ENCODE data around the gene ACSM2B.

ACSM2B gene

DNA sequence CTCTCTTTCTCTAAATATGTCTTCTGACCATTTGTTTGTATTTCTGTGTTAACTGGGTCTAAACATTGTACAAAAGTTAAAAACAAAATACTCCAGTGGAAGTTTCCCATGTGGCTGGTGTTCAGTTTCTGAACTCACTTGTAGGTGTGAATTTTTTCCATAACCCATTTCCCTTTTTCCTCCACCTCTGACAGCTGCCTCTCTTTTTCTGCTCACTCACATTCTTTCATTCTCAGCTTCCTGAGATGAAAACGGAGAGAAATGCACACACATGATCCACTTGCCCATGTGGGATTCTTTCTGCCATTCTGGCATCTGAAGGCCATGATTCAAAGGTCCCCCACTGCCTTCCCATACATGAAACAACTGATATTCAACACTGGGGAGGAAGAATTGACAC, 41.1 kb upstream of the ACSM2B start:
- DNase-seq (ENCODE audit: low spot score), result no peak
- ChIA-PET CTCF (interaction anchor here (0.6 kb wide), 1 partner anchor 12 kb away, joined by 3 read pairs; no protein-coding TSS in a partner anchor), POLR2A (ENCODE audit: low non-redundant PET) (no interaction called here)
- TF ChIP-seq, protein P1, sequence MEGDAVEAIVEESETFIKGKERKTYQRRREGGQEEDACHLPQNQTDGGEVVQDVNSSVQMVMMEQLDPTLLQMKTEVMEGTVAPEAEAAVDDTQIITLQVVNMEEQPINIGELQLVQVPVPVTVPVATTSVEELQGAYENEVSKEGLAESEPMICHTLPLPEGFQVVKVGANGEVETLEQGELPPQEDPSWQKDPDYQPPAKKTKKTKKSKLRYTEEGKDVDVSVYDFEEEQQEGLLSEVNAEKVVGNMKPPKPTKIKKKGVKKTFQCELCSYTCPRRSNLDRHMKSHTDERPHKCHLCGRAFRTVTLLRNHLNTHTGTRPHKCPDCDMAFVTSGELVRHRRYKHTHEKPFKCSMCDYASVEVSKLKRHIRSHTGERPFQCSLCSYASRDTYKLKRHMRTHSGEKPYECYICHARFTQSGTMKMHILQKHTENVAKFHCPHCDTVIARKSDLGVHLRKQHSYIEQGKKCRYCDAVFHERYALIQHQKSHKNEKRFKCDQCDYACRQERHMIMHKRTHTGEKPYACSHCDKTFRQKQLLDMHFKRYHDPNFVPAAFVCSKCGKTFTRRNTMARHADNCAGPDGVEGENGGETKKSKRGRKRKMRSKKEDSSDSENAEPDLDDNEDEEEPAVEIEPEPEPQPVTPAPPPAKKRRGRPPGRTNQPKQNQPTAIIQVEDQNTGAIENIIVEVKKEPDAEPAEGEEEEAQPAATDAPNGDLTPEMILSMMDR (conservative IDR thresholded peaks at IDR 0.05; ENCODE audit: low read depth), result no peak
- H3K27ac ChIP-seq, result no peak overlapping the region

DNA sequence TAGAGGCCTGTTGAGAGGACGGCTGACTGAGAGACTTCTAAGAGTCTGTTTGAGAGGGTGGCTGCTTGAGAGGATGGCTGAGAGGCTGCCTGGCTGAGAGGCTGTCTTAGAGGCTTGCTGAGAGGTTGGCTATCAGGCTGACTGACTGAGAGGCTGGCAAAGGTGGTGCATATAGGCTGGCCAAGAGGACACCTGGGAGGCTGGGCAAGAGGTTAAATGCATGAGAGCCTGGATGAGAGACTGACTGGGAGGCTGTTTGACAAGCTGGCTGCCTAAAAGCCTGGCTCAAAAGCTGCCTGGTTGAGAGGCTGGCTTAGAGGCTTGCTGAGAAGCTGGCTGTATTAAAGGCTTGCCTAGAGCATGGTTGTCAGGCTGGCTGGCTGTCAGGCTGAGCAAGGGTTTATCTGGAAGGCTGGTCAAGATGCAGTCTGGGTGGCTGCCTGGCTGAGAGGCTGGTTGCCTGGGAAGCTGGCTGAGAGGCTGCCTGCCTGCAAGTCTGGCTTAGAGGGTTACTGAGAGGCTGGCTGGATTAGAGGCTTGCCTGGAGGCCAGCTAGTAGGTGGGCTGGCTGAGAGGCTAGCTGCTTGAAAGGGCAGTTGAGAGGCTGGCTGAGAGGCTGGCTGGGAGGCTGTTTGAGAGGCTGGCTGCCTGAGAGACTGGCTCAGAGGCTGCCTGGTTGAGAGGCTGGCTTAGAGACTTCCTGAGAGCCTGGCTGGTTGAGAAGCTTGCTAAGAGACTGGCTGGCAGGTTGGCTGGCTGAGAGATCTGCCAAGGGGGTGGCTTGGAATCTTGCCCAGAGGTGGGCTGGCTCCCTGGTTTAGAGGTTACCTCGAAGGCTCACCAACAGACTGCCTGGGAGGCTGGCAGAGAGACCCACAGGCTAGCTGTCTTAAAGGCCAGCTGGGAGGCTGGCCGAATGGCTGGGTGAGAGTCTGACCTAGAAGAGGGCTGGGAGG, 38.3 kb upstream of the ACSM2B start:
- no peak for DNase-seq (ENCODE audit: low spot score)
- CTCF ChIA-PET, result no interaction called here

DNA sequence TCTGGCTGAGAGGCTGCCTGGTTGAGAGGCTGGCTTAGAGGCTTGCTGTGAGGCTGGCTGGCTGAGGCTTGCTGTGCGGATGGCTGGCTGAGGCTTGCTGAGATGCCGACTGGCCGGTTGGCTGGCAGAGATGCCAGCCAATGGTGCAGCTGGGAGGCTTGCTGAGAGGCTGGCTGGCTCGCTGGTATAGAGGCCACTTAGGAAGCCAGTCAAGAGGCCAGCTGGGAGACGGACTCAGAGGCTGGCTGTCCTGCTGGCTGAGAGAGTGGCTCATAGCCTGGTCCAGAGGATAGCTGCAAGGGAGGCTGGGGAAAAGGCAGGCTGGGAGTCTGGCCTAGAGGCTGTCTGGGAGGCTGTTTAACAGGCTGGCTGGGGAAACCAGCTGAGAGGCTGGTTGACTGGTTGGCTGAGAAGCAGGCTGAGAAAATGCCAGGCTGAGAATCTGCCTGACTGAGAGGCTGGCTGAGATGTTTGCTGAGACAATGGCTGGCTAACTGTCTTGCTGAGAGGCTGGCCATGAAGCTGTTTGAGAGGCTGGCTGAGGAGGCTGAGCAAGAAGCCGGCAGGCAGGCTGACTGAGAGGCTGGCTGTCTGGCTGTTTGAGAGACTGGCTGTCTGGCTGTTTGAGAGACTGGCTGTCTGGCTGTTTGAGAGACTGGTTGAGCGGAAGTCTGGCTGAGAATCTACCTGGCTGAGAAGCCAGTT, 37.5 kb upstream of the ACSM2B start:
- no peak for DNase-seq (ENCODE audit: low spot score)
- POLR2A ChIA-PET (ENCODE audit: low non-redundant PET), result no interaction called here
- TF ChIP-seq, protein P1 (conservative IDR thresholded peaks at IDR 0.05; ENCODE audit: low read depth), result no peak
- CTCF ChIA-PET, result no interaction called here
- H3K27ac ChIP-seq, result no peak overlapping the region

More for the DNA sequence above, 38.3 kb upstream of the ACSM2B start:
- POLR2A ChIA-PET (ENCODE audit: low non-redundant PET), result no interaction called here
- H3K27ac ChIP-seq, result no peak overlapping the region
- TF ChIP-seq, protein P1 (conservative IDR thresholded peaks at IDR 0.05; ENCODE audit: low read depth), result no peak

DNA sequence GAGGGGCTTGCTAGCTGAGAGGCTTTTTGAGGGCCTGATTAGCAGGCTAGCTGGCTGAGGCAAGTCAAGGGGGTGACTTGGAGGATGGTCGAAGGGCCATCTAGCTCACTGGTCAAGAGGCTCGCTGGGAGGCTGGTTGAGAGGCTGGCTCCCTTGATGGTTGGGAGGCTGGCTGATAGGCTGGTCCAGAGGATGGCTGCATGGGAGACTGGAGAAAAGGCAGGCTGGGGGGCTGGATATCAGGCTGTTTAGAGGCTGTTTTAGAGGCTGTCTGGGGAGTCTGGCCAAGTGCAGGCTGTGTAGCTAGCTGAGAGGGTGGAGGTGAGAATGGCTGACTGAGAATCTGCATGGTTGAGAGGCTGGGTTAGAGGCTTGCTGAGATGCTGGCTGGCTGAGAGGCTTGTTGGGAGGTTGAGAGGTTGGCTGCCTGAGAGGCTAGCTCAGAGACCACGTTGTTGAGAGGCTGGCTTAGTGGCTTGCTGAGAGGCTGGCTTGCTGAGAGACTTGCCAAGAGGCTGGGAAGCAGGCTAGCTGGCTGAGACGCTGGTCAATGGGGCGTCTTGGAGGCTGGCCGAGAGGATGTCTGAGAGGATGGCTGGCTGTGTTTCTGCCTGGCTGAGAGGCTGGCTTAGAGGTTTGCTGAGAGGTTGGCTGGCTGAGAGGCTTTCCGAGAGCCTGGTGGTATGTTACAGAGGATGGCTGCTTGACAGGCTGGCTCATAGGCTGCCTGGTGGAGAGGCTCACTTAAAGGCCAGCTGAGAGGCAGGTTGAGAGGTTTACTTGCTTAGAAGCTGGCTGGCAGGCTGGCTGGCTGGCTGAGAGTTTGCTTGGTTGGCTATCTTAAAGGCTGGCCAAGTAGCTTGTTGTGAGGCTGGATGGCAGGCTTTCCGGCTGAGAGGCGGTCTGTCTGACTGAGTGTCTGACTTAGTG, 36.6 kb upstream of the ACSM2B start:
- H3K27ac ChIP-seq, result no peak overlapping the region
- TF ChIP-seq, protein P1 (conservative IDR thresholded peaks at IDR 0.05; ENCODE audit: low read depth), result no peak
- CTCF ChIA-PET, result no interaction called here
- no peak for DNase-seq (ENCODE audit: low spot score)
- POLR2A ChIA-PET (ENCODE audit: low non-redundant PET), result no interaction called here

DNA sequence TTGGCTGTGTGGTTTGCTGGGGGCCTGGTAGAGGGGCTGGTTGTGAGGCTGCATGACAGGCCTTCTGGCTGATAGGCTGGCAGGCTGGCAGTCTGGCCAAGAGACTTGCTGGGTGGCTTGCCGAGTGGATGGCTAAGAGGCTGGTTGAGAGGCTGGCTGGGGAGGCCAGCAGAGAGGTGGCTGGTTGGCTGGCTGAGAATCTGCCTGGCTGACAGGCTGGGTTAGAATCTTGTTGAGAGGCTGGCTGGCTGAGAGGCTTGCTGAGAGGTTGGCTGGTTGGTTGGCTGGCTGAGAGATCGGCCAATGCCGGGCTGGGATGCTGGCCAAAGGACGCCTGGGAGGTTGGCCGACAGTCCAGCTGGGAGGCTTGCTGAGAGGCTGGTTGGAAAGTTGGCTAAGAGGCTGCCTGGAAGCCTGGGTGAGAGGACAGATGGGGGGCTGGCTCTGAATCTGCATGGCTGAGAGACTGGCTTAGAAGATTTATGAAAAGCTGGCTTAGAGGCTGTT, 35.9 kb upstream of the ACSM2B start:
- TF ChIP-seq, protein P1 (conservative IDR thresholded peaks at IDR 0.05; ENCODE audit: low read depth), result no peak
- ChIA-PET POLR2A (ENCODE audit: low non-redundant PET) (no interaction called here), CTCF (no interaction called here)
- no peak for DNase-seq (ENCODE audit: low spot score)
- H3K27ac ChIP-seq, result no peak overlapping the region

All from RWPE1 (cell line).